HUES64 (cell line): Measurements from ENCODE around the gene CTIF.
"Not testable (repeated sequence)": the region's sequence is repeated elsewhere in the genome, so short reads cannot be mapped to it uniquely, and the experiment has no call there.

ENCODE experiments used
- H3K27ac ChIP-seq: 2 replicates; pipeline ENCODE4 v1.7.0; 2013; ENCODE audit warnings: low read depth, low read length, inconsistent platforms
- H3K27me3 ChIP-seq: 2 replicates; pipeline ENCODE4 v1.6.1; 2013; ENCODE audit warnings: mild to moderate bottlenecking, low read length; ENCODE audit not compliant: insufficient read depth
- H3K36me3 ChIP-seq: 2 replicates; pipeline ENCODE4 v1.6.1; 2013; ENCODE audit warnings: mild to moderate bottlenecking, low read length; ENCODE audit not compliant: insufficient read depth
- H3K4me1 ChIP-seq: 2 replicates; pipeline ENCODE4 v1.6.1; 2013; ENCODE audit warnings: mild to moderate bottlenecking, low read length, moderate library complexity; ENCODE audit not compliant: insufficient read depth
- H3K4me3 ChIP-seq: 2 replicates; pipeline ENCODE4 v1.5.1; 2013; ENCODE audit warnings: mild to moderate bottlenecking, low read length, moderate library complexity
- H3K9ac ChIP-seq: 2 replicates; pipeline ENCODE4 v1.6.1; 2013; ENCODE audit warnings: mild to moderate bottlenecking, low read depth, low read length
- H3K9me3 ChIP-seq: 2 replicates; pipeline ENCODE4 v1.6.1; 2013; ENCODE audit warnings: low read depth, low read length; ENCODE audit not compliant: insufficient read depth
- WGBS: fragments of 150-250, 120-280 bp; methylation state at CpG from one replicate; pipeline ENCODE4 v1.1.7; 2013; ENCODE audit warnings: missing lambda C conversion rate; 5-methylcytosine and 5-hydroxymethylcytosine counted together

CTIF gene

DNA sequence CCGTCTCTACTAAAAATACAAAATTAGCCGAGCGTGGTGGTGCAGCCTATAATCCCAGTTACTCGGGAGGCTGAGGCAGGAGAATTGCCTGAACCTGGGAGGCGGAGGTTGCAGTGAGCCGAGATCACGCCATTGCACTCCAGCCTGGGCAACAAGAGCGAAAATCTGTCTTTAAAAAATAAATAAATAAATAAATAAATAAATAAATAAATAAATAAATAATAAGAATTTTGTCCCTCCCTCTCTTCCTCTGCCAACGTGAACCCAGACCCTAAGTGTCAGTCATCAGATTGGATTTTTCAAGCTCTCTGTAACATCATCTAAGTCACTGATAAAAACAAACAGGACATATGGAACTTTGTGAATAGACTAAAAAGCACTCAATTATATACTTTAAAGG is 178.4 kb downstream of the CTIF start:
- H3K27me3 ChIP-seq, H3K36me3 ChIP-seq, H3K4me3 ChIP-seq, H3K4me1 ChIP-seq, H3K27ac ChIP-seq, H3K9me3 ChIP-seq, H3K9ac ChIP-seq: not testable (repeated sequence)
- 97% methylated on average over 8 of the region's 9 CpGs for WGBS

GRCh38 chr18:48718251-48718959 is 179.6 kb downstream of the CTIF start:
- Histone ChIP-seq H3K36me3 (no peaks in the 10 kb centered on the region), H3K27ac (no peak overlapping the region), H3K4me1 (peaks cover 5% of the 10 kb centered on the region; the same call in 1 of the 2 replicates), H3K9ac (no peak overlapping the region), H3K27me3 (no peaks in the 10 kb centered on the region), H3K4me3 (no peak overlapping the region), H3K9me3 (no peaks in the 10 kb centered on the region)
- WGBS: 95% methylated on average over 10 of the region's 10 CpGs

GRCh38 chr18:48719388-48719787 is 180.6 kb downstream of the CTIF start:
- Histone ChIP-seq H3K9me3 (no peaks in the 10 kb centered on the region), H3K4me1 (peaks cover 5% of the 10 kb centered on the region; the same call in 1 of the 2 replicates), H3K36me3 (no peaks in the 10 kb centered on the region), H3K27ac (no peak overlapping the region), H3K9ac (no peak overlapping the region), H3K4me3 (no peak overlapping the region), H3K27me3 (no peaks in the 10 kb centered on the region)
- WGBS: 95% methylated on average over 4 of the region's 4 CpGs

DNA sequence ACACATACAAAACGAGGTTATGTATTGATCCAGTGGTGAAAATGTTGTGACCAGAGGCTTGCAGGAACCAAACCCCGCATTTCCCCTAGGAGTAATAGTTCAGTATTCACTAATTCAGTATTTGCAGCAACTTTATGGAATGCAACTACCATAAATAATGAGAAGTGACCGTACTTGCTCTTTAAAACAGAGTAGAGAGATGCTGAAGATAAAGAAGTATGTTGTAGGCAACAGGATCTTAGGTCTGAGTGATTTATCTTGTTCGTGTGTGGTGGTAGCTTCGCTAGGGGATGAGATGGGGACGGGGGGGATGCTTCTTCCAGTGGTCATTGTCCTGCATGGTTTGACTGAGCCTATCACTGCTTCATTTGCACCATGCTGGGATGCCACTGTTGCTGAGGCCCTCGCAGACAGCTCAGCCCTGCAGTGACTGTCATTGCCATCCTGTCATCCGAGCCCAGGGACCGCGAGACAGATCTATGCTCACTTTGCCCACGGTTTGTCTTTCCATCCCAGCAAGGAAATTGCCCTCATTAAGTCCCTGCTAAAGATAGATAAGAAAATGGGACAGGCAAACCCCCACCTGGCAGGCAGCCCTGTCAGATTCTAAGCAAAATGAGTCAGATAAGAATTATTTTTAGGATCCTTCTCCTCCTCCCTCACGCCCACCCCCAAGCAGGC is 181.3 kb downstream of the CTIF start:
- no peaks in the 10 kb centered on the region for H3K36me3 ChIP-seq
- H3K4me3 ChIP-seq: no peak overlapping the region
- H3K27me3 ChIP-seq: no peaks in the 10 kb centered on the region
- H3K4me1 ChIP-seq: peaks cover 5% of the 10 kb centered on the region; the same call in 1 of the 2 replicates
- H3K9me3 ChIP-seq: no peaks in the 10 kb centered on the region
- no peak overlapping the region for H3K27ac ChIP-seq
- no peak overlapping the region for H3K9ac ChIP-seq
- 83% methylated on average over 12 of the region's 12 CpGs for WGBS

- no peak overlapping the region for H3K4me3 ChIP-seq
- H3K27ac ChIP-seq: no peak overlapping the region
- WGBS: 93% methylated on average over 6 of the region's 6 CpGs
- no peak overlapping the region for H3K9ac ChIP-seq
- no peaks in the 10 kb centered on the region for H3K27me3 ChIP-seq
- no peaks in the 10 kb centered on the region for H3K9me3 ChIP-seq
- no peaks in the 10 kb centered on the region for H3K36me3 ChIP-seq
- H3K4me1 ChIP-seq: no peaks in the 10 kb centered on the region; the same call in 1 of the 2 replicates
Observed at GRCh38 chr18:48720655-48721025, 181.8 kb downstream of the CTIF start.

- Histone ChIP-seq H3K27me3 (no peaks in the 10 kb centered on the region), H3K27ac (no peak overlapping the region), H3K4me3 (no peak overlapping the region), H3K9ac (no peak overlapping the region), H3K9me3 (no peaks in the 10 kb centered on the region), H3K4me1 (no peaks in the 10 kb centered on the region), H3K36me3 (no peaks in the 10 kb centered on the region)
- 80% methylated on average over 8 of the region's 8 CpGs for WGBS
Observed at GRCh38 chr18:48721312-48721711, 182.5 kb downstream of the CTIF start.

DNA sequence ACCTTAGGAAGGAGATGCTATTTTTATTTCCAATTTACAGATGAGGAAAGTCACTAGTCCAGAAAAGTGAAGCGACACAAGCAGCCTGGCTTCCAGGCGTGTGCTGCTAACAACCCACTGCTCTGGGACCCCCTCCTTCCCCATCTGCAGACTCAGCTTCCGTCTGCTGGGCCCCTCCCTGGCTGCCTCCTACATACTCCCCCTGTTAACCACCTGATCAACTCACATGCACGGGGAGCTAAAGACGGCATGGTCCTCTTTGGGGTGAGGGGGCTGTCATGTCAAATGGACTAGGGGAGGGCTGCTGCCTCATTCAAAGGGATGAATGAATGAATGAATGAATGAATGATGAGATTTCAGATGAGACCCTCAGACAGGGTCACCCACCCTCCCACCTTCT is 184.2 kb downstream of the CTIF start:
- Histone ChIP-seq H3K27ac (no peak overlapping the region), H3K4me3 (no peak overlapping the region), H3K36me3 (no peaks in the 10 kb centered on the region), H3K9me3 (no peaks in the 10 kb centered on the region), H3K27me3 (no peaks in the 10 kb centered on the region), H3K9ac (no peak overlapping the region), H3K4me1 (no peaks in the 10 kb centered on the region)
- WGBS: 91% methylated on average over 5 of the region's 5 CpGs

- no peak overlapping the region for H3K27ac ChIP-seq
- H3K9ac ChIP-seq: no peak overlapping the region
- no peaks in the 10 kb centered on the region for H3K27me3 ChIP-seq
- no peak overlapping the region for H3K4me3 ChIP-seq
- H3K36me3 ChIP-seq: no peaks in the 10 kb centered on the region
- 97% methylated on average over 2 of the region's 2 CpGs for WGBS
- H3K4me1 ChIP-seq: no peaks in the 10 kb centered on the region
- no peaks in the 10 kb centered on the region for H3K9me3 ChIP-seq
Observed at GRCh38 chr18:48723837-48724236, 185.0 kb downstream of the CTIF start.

GRCh38 chr18:48724442-48724841 is 185.6 kb downstream of the CTIF start:
- H3K4me3 ChIP-seq: no peak overlapping the region
- no peaks in the 10 kb centered on the region for H3K9me3 ChIP-seq
- H3K27ac ChIP-seq: no peak overlapping the region
- H3K36me3 ChIP-seq: no peaks in the 10 kb centered on the region
- no peak overlapping the region for H3K9ac ChIP-seq
- WGBS: 87% methylated on average over 4 of the region's 4 CpGs
- H3K27me3 ChIP-seq: no peaks in the 10 kb centered on the region
- H3K4me1 ChIP-seq: no peaks in the 10 kb centered on the region

DNA sequence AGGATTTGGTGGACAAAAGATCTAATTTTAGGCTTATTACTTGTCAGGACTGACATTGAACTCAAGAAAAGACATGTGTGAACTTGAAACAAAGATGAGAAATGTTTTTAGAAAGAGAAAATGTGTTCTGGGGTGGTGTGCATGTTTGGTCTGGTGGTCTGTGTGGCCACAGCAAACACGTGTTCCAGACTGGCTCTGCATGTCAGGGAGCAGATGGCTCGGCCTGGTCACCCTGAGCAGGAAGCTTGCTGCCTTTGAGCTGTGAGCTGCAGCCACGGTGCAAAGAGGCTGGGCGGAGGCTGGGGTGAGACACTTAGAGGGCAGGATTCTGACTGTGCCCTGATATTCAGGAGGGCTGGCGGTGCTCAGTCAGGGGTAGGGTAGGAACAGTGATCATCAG is 186.1 kb downstream of the CTIF start:
- H3K4me3 ChIP-seq: no peak overlapping the region
- no peak overlapping the region for H3K9ac ChIP-seq
- 89% methylated on average over 5 of the region's 5 CpGs for WGBS
- H3K4me1 ChIP-seq: no peaks in the 10 kb centered on the region
- H3K27me3 ChIP-seq: no peaks in the 10 kb centered on the region
- H3K9me3 ChIP-seq: no peaks in the 10 kb centered on the region
- no peaks in the 10 kb centered on the region for H3K36me3 ChIP-seq
- no peak overlapping the region for H3K27ac ChIP-seq

- Histone ChIP-seq H3K9me3 (no peaks in the 10 kb centered on the region), H3K9ac (no peak overlapping the region), H3K4me1 (no peaks in the 10 kb centered on the region), H3K4me3 (no peak overlapping the region), H3K27ac (no peak overlapping the region), H3K36me3 (no peaks in the 10 kb centered on the region), H3K27me3 (no peaks in the 10 kb centered on the region)
- 91% methylated on average over 3 of the region's 3 CpGs for WGBS
Observed at GRCh38 chr18:48725562-48725961, 186.7 kb downstream of the CTIF start.
